HG02642 (cell line): Measurements from ENCODE around the gene CHRM3.
"Not testable (repeated sequence)": the region's sequence is repeated elsewhere in the genome, so short reads cannot be mapped to it uniquely, and the experiment has no call there.

Experiments
- ATAC-seq: cut with Tn5 transposase; IDR thresholded peaks from one replicate; pipeline ENCODE4 v1.9.1; 2021; ENCODE audit warnings: mild to moderate bottlenecking; ENCODE audit not compliant: unreplicated experiment, poor library complexity

CHRM3 gene

GRCh38 chr1:239386453-239387303, at the start of gene CHRM3:
CHRM3 (plus strand) TSS chr1:239386568; CDS start chr1:239907452, 520,884 bp downstream.
- no peak for ATAC-seq

GRCh38 chr1:239337799-239338430, 48.5 kb upstream of the CHRM3 start:
- no peak for ATAC-seq

- no peak for ATAC-seq
Measured at GRCh38 chr1:239347776-239348175, 38.6 kb upstream of the CHRM3 start.

- ATAC-seq, result no peak
Measured at GRCh38 chr1:239348635-239349353, 37.6 kb upstream of the CHRM3 start.

- no peak for ATAC-seq
Measured at GRCh38 chr1:239349699-239350098, 36.7 kb upstream of the CHRM3 start.

GRCh38 chr1:239353536-239353935, 32.8 kb upstream of the CHRM3 start:
- ATAC-seq, result no peak

- no peak for ATAC-seq
Measured at GRCh38 chr1:239354231-239354630, 32.1 kb upstream of the CHRM3 start.

- no peak for ATAC-seq
Measured at GRCh38 chr1:239357867-239358266, 28.5 kb upstream of the CHRM3 start.

- no peak for ATAC-seq
Measured at GRCh38 chr1:239361403-239361802, 25.0 kb upstream of the CHRM3 start.

- no peak for ATAC-seq
Measured at GRCh38 chr1:239363930-239364329, 22.4 kb upstream of the CHRM3 start.

GRCh38 chr1:239367196-239367810, 19.1 kb upstream of the CHRM3 start:
- ATAC-seq, result no peak

GRCh38 chr1:239368436-239369109, 17.8 kb upstream of the CHRM3 start:
- ATAC-seq, result no peak

- ATAC-seq, result not testable (repeated sequence)
Measured at GRCh38 chr1:239370869-239371268, 15.5 kb upstream of the CHRM3 start.

- ATAC-seq, result no peak
Measured at GRCh38 chr1:239382666-239383065, 3.7 kb upstream of the CHRM3 start.

- no peak for ATAC-seq
Measured at GRCh38 chr1:239383714-239384113, 2.7 kb upstream of the CHRM3 start.

- ATAC-seq, result no peak
Measured at GRCh38 chr1:239387304-239388158, 1.2 kb downstream of the CHRM3 start.

GRCh38 chr1:239388159-239388485, 1.8 kb downstream of the CHRM3 start:
- no peak for ATAC-seq

- ATAC-seq, result no peak
Measured at GRCh38 chr1:239388578-239388977, 2.2 kb downstream of the CHRM3 start.

GRCh38 chr1:239389703-239390102, 3.3 kb downstream of the CHRM3 start:
- ATAC-seq, result no peak
